ENCODE measurements around the gene PMP22. TPM values are rescaled to one million over a fixed set of nuclear protein-coding genes. Genes with fewer than 3 reads are reported as not detected.

Gene PMP22
- total RNA-seq, 1 donor = 38.0 TPM

Small RNA genes within 50 kb of the gene (small RNA-seq; reads per million reads assigned to genes)
- gene MIR4731 = not detected
- gene RNU6-799P = not detected

Other genes starting within 250 kb of the PMP22 start
- not detected in 2 replicates for gene TEKT3, start 76.3 kb upstream of the PMP22 start, total RNA-seq
- gene CDRT4, start 202.3 kb upstream of the PMP22 start, total RNA-seq = 5.2 and 6.5 TPM in 2 replicates

Data from fibroblast of villous mesenchyme (primary cell).